HepG2 (cell line): ENCODE data around the gene FBXO9. TPM values are rescaled to one million over a fixed set of nuclear protein-coding genes. Genes with fewer than 3 reads are reported as not detected.

Experiments used
- ARID3A ChIP-seq: IDR thresholded peaks from 2 replicates; pipeline ENCODE4 v1.6.1; 2012; ENCODE audit warnings: low read depth, low read length, improper control_type of control experiment
- ARID5B ChIP-seq: IDR thresholded peaks from 2 replicates; pipeline ENCODE4 v1.4.0; 2020; ENCODE audit warnings: mild to moderate bottlenecking, missing genetic modification reagents
- ATF2 ChIP-seq: sonication (generic); formaldehyde crosslinking; IDR thresholded peaks from 2 replicates; pipeline ENCODE4 v1.4.0; 2020; ENCODE audit warnings: missing genetic modification reagents
- BATF2 ChIP-seq: sonication (generic); formaldehyde crosslinking; IDR thresholded peaks from 2 replicates; pipeline ENCODE4 v1.8.0; 2022; ENCODE audit warnings: mild to moderate bottlenecking, missing genetic modification reagents, moderate library complexity
- FOSL1 ChIP-seq: sonication (generic); formaldehyde crosslinking; IDR thresholded peaks from 2 replicates; pipeline ENCODE4 v1.9.0; 2021; ENCODE audit warnings: missing genetic modification reagents, borderline replicate concordance
- GTF2F1 ChIP-seq: fragments of 150-350 bp; IDR thresholded peaks from 2 replicates; pipeline ENCODE4 v1.6.1; 2014; ENCODE audit warnings: low read length
- HNRNPL ChIP-seq: fragments of 200-400 bp; formaldehyde crosslinking; IDR thresholded peaks from 2 replicates; pipeline ENCODE4 v1.6.1; 2017; ENCODE audit warnings: mild to moderate bottlenecking, low read depth, low read length
- HOXA9 ChIP-seq: sonication (generic); formaldehyde crosslinking; IDR thresholded peaks from 2 replicates; pipeline ENCODE4 v1.8.1; 2022; ENCODE audit warnings: missing genetic modification reagents, mild to moderate bottlenecking, moderate library complexity, borderline replicate concordance
- KLF9 ChIP-seq: IDR thresholded peaks from 2 replicates; pipeline ENCODE4 v1.6.1; 2016; ENCODE audit warnings: low read depth
- MBNL3 ChIP-seq: fragments of 250-450 bp; sonication (Bioruptor Pico); conservative IDR thresholded peaks from 2 replicates; pipeline ENCODE4 v1.8.0; 2022; ENCODE audit warnings: mild to moderate bottlenecking, inconsistent platforms
- MIER3 ChIP-seq: IDR thresholded peaks from 2 replicates; pipeline ENCODE4 v1.6.1; 2016; ENCODE audit warnings: missing compliant biosample characterization, borderline replicate concordance
- PBX3 ChIP-seq: sonication (generic); formaldehyde crosslinking; IDR thresholded peaks from 2 replicates; pipeline ENCODE4 v1.8.1; 2023; ENCODE audit warnings: missing genetic modification reagents, inconsistent platforms, borderline replicate concordance
- USF2 ChIP-seq, 2 experiments: sonication (generic) in 1 of 2; formaldehyde crosslinking in 1 of 2; IDR thresholded peaks; 2 replicates each; pipeline versions ENCODE4 v1.5.1 to v1.6.1; 2011 to 2020; ENCODE audit warnings: borderline replicate concordance in 1 of 2, low read depth in 1 of 2, low read length in 1 of 2, mild to moderate bottlenecking in 1 of 2, missing genetic modification reagents in 1 of 2, moderate library complexity in 1 of 2
- ZFX ChIP-seq: sonication (generic); formaldehyde crosslinking; IDR thresholded peaks from 2 replicates; pipeline ENCODE4 v1.4.0; 2020; ENCODE audit warnings: mild to moderate bottlenecking, low read depth, missing genetic modification reagents, moderate library complexity
- ZMYM3 ChIP-seq: sonication (generic); formaldehyde crosslinking; IDR thresholded peaks from 2 replicates; pipeline ENCODE4 v1.5.1; 2020; ENCODE audit warnings: mild to moderate bottlenecking, missing genetic modification reagents
- ZNF354B ChIP-seq: sonication (generic); formaldehyde crosslinking; IDR thresholded peaks from 2 replicates; pipeline ENCODE4 v1.8.0; 2022; ENCODE audit warnings: mild to moderate bottlenecking, missing genetic modification reagents
- ZNF644 ChIP-seq: IDR thresholded peaks from 2 replicates; pipeline ENCODE4 v1.6.1; 2016; ENCODE audit warnings: low read depth
- polyA plus RNA-seq, 8 experiments: library from polyadenylated mRNA; depleted of rRNA in 3 of 8; stranded (reverse) in 7 of 8; unstranded in 1 of 8; fragments of >200 nt; fragmentation: Illumina TruSeq in 4 of 8; extraction: Trizol in 4 of 8; gene quantifications; 2 replicates each; pipeline versions ENCODE4 v1.2.1 to v1.2.3, GENCODE V29; 2011 to 2016; ENCODE audit warnings: low read depth in 4 of 8, missing spikeins in 1 of 8, mixed read lengths in 1 of 8; ENCODE audit not compliant: insufficient read depth in 1 of 8
- total RNA-seq, 5 experiments: library from RNA; depleted of rRNA; stranded (reverse); fragments of >200 nt; fragmentation: Illumina TruSeq; extraction: Trizol; gene quantifications; 2 replicates each; pipeline ENCODE4 v1.2.3, GENCODE V29; 2016; ENCODE audit warnings: low read depth in 1 of 5

Gene FBXO9
- total and polyA plus RNA-seq, 2 of the 13 experiments (the other 11 are each of a cell fraction or from before 2014, with no cell fraction given): 64.3 to 98.4 TPM

GRCh38 chr6:53065266-53066076 lies at the start of gene FBXO9 (continued):
- TF ChIP-seq ARID5B (CRISPR knock-in tag): no peak
- TF ChIP-seq ZNF644 (CRISPR knock-in tag): no peak
- no peak for TF ChIP-seq FOSL1 (CRISPR knock-in tag)
- TF ChIP-seq ZMYM3 (CRISPR knock-in tag): no peak; the same call in 1 of the 2 replicates
- no peak for TF ChIP-seq ARID3A
- TF ChIP-seq ATF2 (CRISPR knock-in tag): no peak; the same call in 1 of the 2 replicates
- peak; percentile 69 for TF ChIP-seq BATF2
- peak; percentile 68; the same call in 1 of the 2 replicates for TF ChIP-seq HOXA9 (CRISPR knock-in tag)
- TF ChIP-seq HNRNPL: no peak
- peak; percentile 68 for TF ChIP-seq ZNF354B (CRISPR knock-in tag)
- no peak for TF ChIP-seq USF2 (IDR thresholded peaks at IDR 0.05; ENCODE audit: low read depth, low read length)
- TF ChIP-seq USF2 (CRISPR knock-in tag; IDR thresholded peaks at IDR 0.05; ENCODE audit: borderline replicate concordance): no peak; the same call in 1 of the 2 replicates
- TF ChIP-seq ZFX (CRISPR knock-in tag): peak; percentile 95
- no peak for TF ChIP-seq MBNL3 (CRISPR knock-in tag)
- no peak for TF ChIP-seq KLF9 (CRISPR knock-in tag)
- TF ChIP-seq MIER3 (CRISPR knock-in tag): no peak
- 0 out of 2 replicates have a peak, but pooled peaks have one; percentile 12 for TF ChIP-seq PBX3 (CRISPR knock-in tag)
- no peak for TF ChIP-seq GTF2F1
